K562 (cell line): ENCODE results near the gene RACK1. TPM values are rescaled to one million over a fixed set of nuclear protein-coding genes. Genes with fewer than 3 reads are reported as not detected.
A peak's percentile ranks its signal among the peaks of the same experiment; 100 is the strongest.

ENCODE experiments used
- GABPA ChIP-seq: fragments of 200-800 bp; sonication (Bioruptor generic); conservative IDR thresholded peaks from 2 replicates; pipeline ENCODE4 v1.6.1; 2016; ENCODE audit warnings: low read depth, missing genetic modification characterization, missing compliant biosample characterization
- GABPB1 ChIP-seq: sonication (generic); formaldehyde crosslinking; IDR thresholded peaks from 2 replicates; pipeline ENCODE4 v1.8.0; 2022; ENCODE audit warnings: mild to moderate bottlenecking, missing genetic modification reagents
- HDAC1 ChIP-seq, 2 experiments: fragments of 450-650 bp; IDR thresholded peaks; 2 replicates each; pipeline ENCODE4 v1.6.1; 2016 to 2017; ENCODE audit warnings: inconsistent platforms in 1 of 2, mild to moderate bottlenecking in 1 of 2, moderate library complexity in 1 of 2
- HNRNPLL ChIP-seq: fragments of 200-400 bp; formaldehyde crosslinking; IDR thresholded peaks from 2 replicates; pipeline ENCODE4 v1.6.1; 2017; ENCODE audit warnings: low read length, low read depth, mild to moderate bottlenecking; ENCODE audit not compliant: poor library complexity, severe bottlenecking
- MBD2 ChIP-seq: sonication (generic); IDR thresholded peaks from 2 replicates; pipeline ENCODE4 v1.6.1; 2016; ENCODE audit warnings: low read depth, borderline replicate concordance
- MTA2 ChIP-seq: fragments of 450-650 bp; IDR thresholded peaks from 2 replicates; pipeline ENCODE4 v1.6.1; 2016; ENCODE audit warnings: low read depth
- NFIC ChIP-seq: fragments of 450-650 bp; IDR thresholded peaks from 2 replicates; pipeline ENCODE4 v1.6.1; 2017; ENCODE audit warnings: mild to moderate bottlenecking, inconsistent platforms
- NRF1 ChIP-seq, 2 experiments: fragments of 450-650 bp; IDR thresholded peaks in 1 of 2; conservative IDR thresholded peaks in 1 of 2; 2 replicates each; pipeline ENCODE4 v1.6.1; 2014; ENCODE audit warnings: mild to moderate bottlenecking in 2 of 2
- POLR2AphosphoS5 ChIP-seq: IDR thresholded peaks from 2 replicates; pipeline ENCODE4 v1.6.1; 2011; ENCODE audit warnings: mild to moderate bottlenecking, low read depth, low read length, moderate library complexity; ENCODE audit not compliant: control insufficient read depth, insufficient read depth
- PRDM10 ChIP-seq: fragments of 450-650 bp; IDR thresholded peaks from 2 replicates; pipeline ENCODE4 v1.6.1; 2018; ENCODE audit not compliant: partially characterized antibody
- RBFOX2 ChIP-seq: fragments of 200-400 bp; formaldehyde crosslinking; IDR thresholded peaks from 2 replicates; pipeline ENCODE4 v1.6.1; 2017; ENCODE audit warnings: low read depth, mild to moderate bottlenecking, low read length, moderate library complexity
- SMAD1 ChIP-seq: fragments of 150-350 bp; IDR thresholded peaks from 2 replicates; pipeline ENCODE4 v1.6.1; 2014; ENCODE audit warnings: low read length, low read depth; ENCODE audit not compliant: partially characterized antibody
- SMAD4 ChIP-seq: fragments of 250-450 bp; sonication (Bioruptor Pico); conservative IDR thresholded peaks from 2 replicates; pipeline ENCODE4 v1.8.0; 2021; ENCODE audit warnings: inconsistent platforms, mild to moderate bottlenecking, moderate library complexity
- STAT5A ChIP-seq: IDR thresholded peaks from 2 replicates; pipeline ENCODE4 v1.6.1; 2012; ENCODE audit warnings: low read length, inconsistent platforms, borderline replicate concordance
- TAF7 ChIP-seq: fragments of 450-650 bp; IDR thresholded peaks from 2 replicates; pipeline ENCODE4 v1.6.1; 2016; ENCODE audit warnings: missing genetic modification characterization, missing compliant biosample characterization
- TBP ChIP-seq: optimal IDR thresholded peaks from 2 replicates; pipeline ENCODE3; 2011; ENCODE audit warnings: low read depth, low read length, improper control_type of control experiment
- TSHZ1 ChIP-seq: fragments of 250-450 bp; sonication (Bioruptor Pico); IDR thresholded peaks from 2 replicates; pipeline ENCODE4 v1.4.0; 2020; ENCODE audit warnings: mild to moderate bottlenecking, moderate library complexity
- ZSCAN29 ChIP-seq: fragments of 450-650 bp; IDR thresholded peaks from 2 replicates; pipeline ENCODE4 v1.6.1; 2017
- ZZZ3 ChIP-seq: fragments of 450-650 bp; IDR thresholded peaks from 2 replicates; pipeline ENCODE4 v1.6.1; 2016; ENCODE audit warnings: antibody characterized with exemption, mild to moderate bottlenecking, moderate library complexity
- polyA plus RNA-seq, 8 experiments: library from polyadenylated mRNA; depleted of rRNA in 4 of 8; stranded (reverse) in 5 of 8; unstranded in 3 of 8; fragments of >200 nt; fragmentation: Nextera tagmentation in 2 of 8; fragmentation: Illumina TruSeq in 1 of 8; extraction: Ambion mirVana in 2 of 8; extraction: Trizol in 1 of 8; gene quantifications; 2 replicates each; pipeline versions ENCODE4 v1.2.1 to v1.2.3, GENCODE V29; 2011 to 2014; ENCODE audit warnings: inconsistent platforms in 1 of 8, missing spikeins in 1 of 8
- total RNA-seq, 7 experiments: library from RNA; depleted of rRNA in 6 of 7; stranded (reverse); fragments of >200 nt in 6 of 7; fragmentation: Illumina TruSeq in 2 of 7; extraction: Trizol in 2 of 7; gene quantifications; 2 replicates each; pipeline versions ENCODE4 v1.2.1 to v1.2.3, GENCODE V29; 2011 to 2021; ENCODE audit warnings: low replicate concordance in 1 of 7
- TF ChIP-seq, protein P1 (sequence below): sonication (generic); formaldehyde crosslinking; IDR thresholded peaks from 2 replicates; pipeline ENCODE4 v1.8.0; 2023; ENCODE audit warnings: mild to moderate bottlenecking, missing genetic modification reagents

RACK1 gene
- total and polyA plus RNA-seq, 9 of the 15 experiments (the other 6 are each of a cell fraction or from before 2014, with no cell fraction given), result 2,303 to 5,311 (median 3,833) TPM

GRCh38 chr5:181246276-181247049, 2.8 kb upstream of the RACK1 start (continued):
- TF ChIP-seq ZZZ3 (peak; percentile 82; the same call in 1 of the 2 replicates), GABPB1 (CRISPR knock-in tag) (peak; percentile 25), TAF7 (tag) (peak; percentile 80; the same call in 1 of the 2 replicates), STAT5A (no peak), TBP (peak; percentile 61), POLR2AphosphoS5 (peak; percentile 86), PRDM10 (peak; percentile 96), MTA2 (0 out of 2 replicates have a peak, but pooled peaks have one; percentile 18), TSHZ1 (no peak), HDAC1 (IDR thresholded peaks at IDR 0.05) (no peak), MBD2 (0 out of 2 replicates have a peak, but pooled peaks have one; percentile 38), SMAD1 (peak; percentile 70), SMAD4 (CRISPR knock-in tag) (peak; percentile 14; the same call in 1 of the 2 replicates), NRF1 (conservative IDR thresholded peaks at IDR 0.05 in 1 of 2, IDR thresholded peaks at IDR 0.05 in 1 of 2) (peak; percentile 87 to 89), GABPA (tag) (peak; percentile 92), RBFOX2 (peak; percentile 88), ZSCAN29 (0 out of 2 replicates have a peak, but pooled peaks have one; percentile 48), NFIC (peak; percentile 20; the same call in 1 of the 2 replicates), HNRNPLL (peak; percentile 1)
- TF ChIP-seq, protein P1, sequence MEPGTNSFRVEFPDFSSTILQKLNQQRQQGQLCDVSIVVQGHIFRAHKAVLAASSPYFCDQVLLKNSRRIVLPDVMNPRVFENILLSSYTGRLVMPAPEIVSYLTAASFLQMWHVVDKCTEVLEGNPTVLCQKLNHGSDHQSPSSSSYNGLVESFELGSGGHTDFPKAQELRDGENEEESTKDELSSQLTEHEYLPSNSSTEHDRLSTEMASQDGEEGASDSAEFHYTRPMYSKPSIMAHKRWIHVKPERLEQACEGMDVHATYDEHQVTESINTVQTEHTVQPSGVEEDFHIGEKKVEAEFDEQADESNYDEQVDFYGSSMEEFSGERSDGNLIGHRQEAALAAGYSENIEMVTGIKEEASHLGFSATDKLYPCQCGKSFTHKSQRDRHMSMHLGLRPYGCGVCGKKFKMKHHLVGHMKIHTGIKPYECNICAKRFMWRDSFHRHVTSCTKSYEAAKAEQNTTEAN (CRISPR knock-in tag), result 0 out of 2 replicates have a peak, but pooled peaks have one; percentile 58
